CD4-positive, alpha-beta T cell (primary cell): ENCODE measurements around the gene MED22. TPM values are rescaled to one million over a fixed set of nuclear protein-coding genes. Genes with fewer than 3 reads are reported as not detected.
"Not testable (repeated sequence)": the region's sequence is repeated elsewhere in the genome, so short reads cannot be mapped to it uniquely, and the experiment has no call there.

ENCODE experiments used
- ATAC-seq: fragments of 200-7000 bp; cut with Tn5 transposase; one replicate; pipeline ENCODE4 v1.10.0; 2022; ENCODE audit warnings: mild to moderate bottlenecking; ENCODE audit not compliant: poor library complexity
- CTCF ChIA-PET: fragments of 350-600 bp; sonication (Branson Sonifier 250); formaldehyde crosslinking; loops from one replicate; lab custom pipeline; 2021; ENCODE audit warnings: antibody characterized with exemption, inconsistent platforms; lab: Charles Lee
- POLR2A ChIA-PET: fragments of 350-600 bp; sonication (Branson Sonifier 250); formaldehyde crosslinking; loops from one replicate; lab custom pipeline; 2021; ENCODE audit warnings: antibody characterized with exemption, inconsistent platforms; lab: Charles Lee
- DNase-seq, 14 experiments: peaks; one replicate each; pipeline ENCODE4 v3.0.0-alpha.2; 2013 to 2020; ENCODE audit warnings: mixed read lengths in 2 of 14
- H3K27ac ChIP-seq, 2 donors: one replicate each; pipeline versions ENCODE4 v1.5.1 to v1.7.0; 2013; ENCODE audit warnings: low read length in 2 of 2, low read depth in 1 of 2, mild to moderate bottlenecking in 1 of 2
- H3K27me3 ChIP-seq, 2 experiments: 1 replicate in 1 of 2; 2 replicates in 1 of 2; pipeline versions ENCODE4 v1.6.1 to v1.7.0; 2013; ENCODE audit warnings: low read length in 2 of 2, control low read depth in 1 of 2, mild to moderate bottlenecking in 1 of 2, moderate library complexity in 1 of 2; ENCODE audit not compliant: insufficient read depth in 2 of 2, control insufficient read depth in 1 of 2
- H3K36me3 ChIP-seq: one replicate; pipeline ENCODE4 v1.6.1; 2013; ENCODE audit warnings: low read length, control low read depth; ENCODE audit not compliant: insufficient read depth
- H3K4me1 ChIP-seq: one replicate; pipeline ENCODE4 v1.6.1; 2013; ENCODE audit warnings: low read length, control low read depth; ENCODE audit not compliant: insufficient read depth
- H3K4me3 ChIP-seq: one replicate; pipeline ENCODE4 v1.5.1; 2013; ENCODE audit warnings: mild to moderate bottlenecking, low read length, moderate library complexity
- H3K9me3 ChIP-seq, 2 experiments: 1 replicate in 1 of 2; 2 replicates in 1 of 2; pipeline versions ENCODE4 v1.6.1 to v1.7.0; 2013; ENCODE audit warnings: low read length in 2 of 2, mild to moderate bottlenecking in 2 of 2, control low read depth in 1 of 2, moderate library complexity in 1 of 2; ENCODE audit not compliant: control insufficient read depth in 1 of 2, insufficient read depth in 1 of 2
- H3K27ac Mint-ChIP-seq: one replicate; pipeline ENCODE4 v1.8.0; 2020; ENCODE audit warnings: mixed read lengths
- H3K27me3 Mint-ChIP-seq: one replicate; pipeline ENCODE4 v1.8.0; 2021; ENCODE audit warnings: mixed read lengths
- H3K36me3 Mint-ChIP-seq: one replicate; pipeline ENCODE4 v1.8.0; 2021; ENCODE audit warnings: low read depth, mixed read lengths
- H3K4me1 Mint-ChIP-seq: one replicate; pipeline ENCODE4 v1.8.0; 2021; ENCODE audit warnings: low read depth, mixed read lengths
- H3K4me3 Mint-ChIP-seq: one replicate; pipeline ENCODE4 v1.8.0; 2020; ENCODE audit warnings: mild to moderate bottlenecking, mixed read lengths
- H3K9me3 Mint-ChIP-seq: one replicate; pipeline ENCODE4 v1.8.0; 2020; ENCODE audit warnings: mixed read lengths
- CTCF ChIP-seq: fragments of 200-600 bp; IDR thresholded peaks from one replicate; pipeline ENCODE4 v1.8.0; 2022; ENCODE audit warnings: antibody characterized with exemption, mild to moderate bottlenecking
- intact Hi-C, 2 experiments: fragments of 100-400 bp; cut with DNase I in 1 of 2; cut with micrococcal nuclease in 1 of 2; formaldehyde crosslinking; loops; one replicate each; pipeline versions ENCODE4 v1.15.1 to v1.9.0; 2023 to 2025; cut with DNase I, micrococcal nuclease
- total RNA-seq, 174 experiments: library from RNA in 2 of 174; stranded (reverse) in 2 of 174; gene quantifications; one replicate each; pipeline ENCODE4 v1.2.3 and lab custom pipeline; 2021 to 2026

MED22 gene
- total RNA-seq, 2 experiments from 2014 or later: 15.7 to 18.0 TPM

- intact Hi-C loops: loop anchor here in 1 of 2 experiments (5.0 kb wide), 2 partner anchors 297 to 382 kb away; partner anchors contain the start of gene GTF3C5
- peak; percentile 38 for TF ChIP-seq CTCF
- H3K4me1 Mint-ChIP-seq, ATAC-seq, H3K27ac Mint-ChIP-seq, H3K4me3 ChIP-seq, DNase-seq, H3K27me3 ChIP-seq, H3K9me3 Mint-ChIP-seq, H3K27ac ChIP-seq, H3K27me3 Mint-ChIP-seq, H3K9me3 ChIP-seq, CTCF ChIA-PET, H3K4me3 Mint-ChIP-seq: not testable (repeated sequence)
- H3K36me3 ChIP-seq: peaks cover 41% of the 10 kb centered on the region
- peaks cover 15% of the 10 kb centered on the region for H3K4me1 ChIP-seq
- POLR2A ChIA-PET: interaction anchor here (1.5 kb wide), 1 partner anchor 18 kb away, joined by 9 read pairs; the partner anchor contains the start of genes MED22 and RPL7A
- H3K36me3 Mint-ChIP-seq: peaks cover 63% of the 10 kb centered on the region
Observed at GRCh38 chr9:133329306-133330156, 18.4 kb downstream of the MED22 start.

- Mint-ChIP-seq H3K4me3 (no peak overlapping the region), H3K4me1 (no peaks in the 10 kb centered on the region), H3K36me3 (peaks cover 47% of the 10 kb centered on the region), H3K27me3 (no peaks in the 10 kb centered on the region), H3K9me3 (no peaks in the 10 kb centered on the region), H3K27ac (no peak overlapping the region)
- Histone ChIP-seq H3K9me3 (no peaks in the 10 kb centered on the region), H3K36me3 (peaks cover 26% of the 10 kb centered on the region), H3K4me1 (no peaks in the 10 kb centered on the region), H3K27ac (no peak overlapping the region), H3K4me3 (no peak overlapping the region), H3K27me3 (no peaks in the 10 kb centered on the region)
- no peak for TF ChIP-seq CTCF
- no peak for ATAC-seq
- intact Hi-C loops: no loop called here
- DNase-seq: no peak
- ChIA-PET CTCF (no interaction called here), POLR2A (no interaction called here)
Observed at GRCh38 chr9:133327834-133328484, 20.0 kb downstream of the MED22 start.

DNA sequence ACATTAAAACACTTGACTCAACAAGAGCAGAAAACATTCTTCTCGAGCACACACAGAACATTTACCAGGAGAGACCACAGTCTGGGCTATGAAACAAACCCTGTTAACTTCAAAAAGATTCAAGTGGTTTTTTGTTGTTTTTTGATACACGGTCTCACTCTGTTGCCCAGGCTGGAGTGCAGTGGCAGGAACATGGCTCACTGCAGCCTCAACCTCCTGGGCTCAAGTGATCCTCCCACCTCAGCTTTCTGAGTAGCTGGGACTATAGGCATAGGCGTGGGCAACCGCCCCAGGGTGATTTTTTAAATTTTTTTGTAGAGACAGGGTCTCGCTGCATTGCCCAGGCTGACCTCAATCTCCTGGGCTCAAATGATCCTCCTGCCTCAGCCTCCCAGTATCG, 20.9 kb downstream of the MED22 start:
- not testable (repeated sequence) for DNase-seq

More for the DNA sequence above, 20.9 kb downstream of the MED22 start:
- H3K4me1 Mint-ChIP-seq, H3K4me3 Mint-ChIP-seq, H3K4me1 ChIP-seq, H3K27ac ChIP-seq, POLR2A ChIA-PET, H3K27ac Mint-ChIP-seq, CTCF ChIA-PET, H3K4me3 ChIP-seq, H3K27me3 ChIP-seq, ATAC-seq, intact Hi-C loops, H3K9me3 ChIP-seq, H3K9me3 Mint-ChIP-seq, H3K27me3 Mint-ChIP-seq: not testable (repeated sequence)
- peaks cover 38% of the 10 kb centered on the region for H3K36me3 Mint-ChIP-seq
- peaks cover 16% of the 10 kb centered on the region for H3K36me3 ChIP-seq
